Naive thymus-derived CD8-positive, alpha-beta T cell (primary cell): ENCODE measurements around the gene SYNJ1. TPM values are rescaled to one million over a fixed set of nuclear protein-coding genes. Genes with fewer than 3 reads are reported as not detected.

Experiments used
- ATAC-seq, 2 donors: fragments of 150-1000 bp; cut with Tn5 transposase in 1 of 2; sonication (Bioruptor Pico), chemical (Tn5 transposase) in 1 of 2; 1 replicate in 1 of 2; 2 replicates in 1 of 2; pipeline ENCODE4 v1.10.0; 2021; ENCODE audit warnings: mild to moderate bottlenecking in 2 of 2, moderate library complexity in 2 of 2
- POLR2A ChIA-PET: fragments of 350-600 bp; sonication (Branson Sonifier 250); formaldehyde crosslinking; loops from one replicate; lab custom pipeline; 2021; ENCODE audit warnings: antibody characterized with exemption; lab: Charles Lee
- DNase-seq, 10 donors: peaks; one replicate each; pipeline versions ENCODE4 v3.0.0 to v3.0.0-alpha.2; 2020 to 2022
- H3K27ac Mint-ChIP-seq, 10 donors: one replicate each; pipeline ENCODE4 v1.8.0; 2020 to 2022; ENCODE audit warnings: mild to moderate bottlenecking in 10 of 10, mixed read lengths in 10 of 10, moderate library complexity in 4 of 10, inconsistent platforms in 1 of 10
- H3K27me3 Mint-ChIP-seq, 5 donors: one replicate each; pipeline ENCODE4 v1.8.0; 2021 to 2022; ENCODE audit warnings: mixed read lengths in 5 of 5
- H3K36me3 Mint-ChIP-seq, 3 donors: one replicate each; pipeline ENCODE4 v1.8.0; 2020 to 2022; ENCODE audit warnings: mixed read lengths in 3 of 3, mild to moderate bottlenecking in 2 of 3, inconsistent platforms in 1 of 3
- H3K4me1 Mint-ChIP-seq, 4 donors: one replicate each; pipeline ENCODE4 v1.8.0; 2021 to 2022; ENCODE audit warnings: mixed read lengths in 4 of 4
- H3K4me3 Mint-ChIP-seq, 10 donors: one replicate each; pipeline ENCODE4 v1.8.0; 2020 to 2022; ENCODE audit warnings: mild to moderate bottlenecking in 10 of 10, mixed read lengths in 10 of 10, moderate library complexity in 6 of 10, inconsistent platforms in 1 of 10
- H3K9me3 Mint-ChIP-seq, 9 donors: one replicate each; pipeline ENCODE4 v1.8.0; 2020 to 2022; ENCODE audit warnings: mixed read lengths in 9 of 9, mild to moderate bottlenecking in 3 of 9, inconsistent platforms in 1 of 9, moderate library complexity in 1 of 9
- polyA plus RNA-seq, 3 donors: library from polyadenylated mRNA; unstranded; fragments of 300-500 nt; fragmentation: Illumina TruSeq; gene quantifications; one replicate each; pipeline ENCODE4 v1.2.3, GENCODE V29; 2021
- total RNA-seq, 8 experiments: library from RNA in 2 of 8; stranded (reverse) in 2 of 8; gene quantifications; one replicate each; pipeline ENCODE4 v1.2.3 and lab custom pipeline; 2021 to 2026

SYNJ1 gene
- total and polyA plus RNA-seq, 5 experiments from 2014 or later = 2.5 to 20.8 (median 8.0) TPM

DNA sequence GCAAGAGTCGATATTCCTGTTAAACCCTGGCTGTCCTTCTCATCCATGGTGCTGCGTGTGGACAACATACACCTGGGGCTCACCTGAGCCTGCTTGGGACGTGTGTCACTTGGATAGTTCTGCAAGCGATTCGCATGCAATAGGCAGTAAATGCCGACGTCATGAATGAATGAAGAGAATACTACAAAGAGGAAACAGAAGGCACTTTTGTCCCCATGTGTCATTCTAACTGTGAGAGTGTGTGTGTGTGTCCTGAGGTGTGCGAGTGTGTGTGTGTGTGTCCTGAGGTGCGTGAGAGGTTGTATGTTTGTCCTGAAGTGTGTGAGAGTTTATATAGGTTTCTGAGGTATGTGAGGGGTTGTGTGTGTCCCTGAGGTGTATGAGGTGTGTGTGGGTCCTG is 141.8 kb downstream of the SYNJ1 start:
- peaks cover 0 to 3% (median 0%) of the 10 kb centered on the region in 5 donors for H3K27me3 Mint-ChIP-seq
- ATAC-seq (no peak), DNase-seq (no peak)
- POLR2A ChIA-PET = no interaction called here
- no peaks in the 10 kb centered on the region for H3K4me1 Mint-ChIP-seq
- no peaks in the 10 kb centered on the region for H3K9me3 Mint-ChIP-seq
- H3K4me3 Mint-ChIP-seq = no peak overlapping the region
- H3K27ac Mint-ChIP-seq = no peak overlapping the region
- no peaks in the 10 kb centered on the region for H3K36me3 Mint-ChIP-seq

DNA sequence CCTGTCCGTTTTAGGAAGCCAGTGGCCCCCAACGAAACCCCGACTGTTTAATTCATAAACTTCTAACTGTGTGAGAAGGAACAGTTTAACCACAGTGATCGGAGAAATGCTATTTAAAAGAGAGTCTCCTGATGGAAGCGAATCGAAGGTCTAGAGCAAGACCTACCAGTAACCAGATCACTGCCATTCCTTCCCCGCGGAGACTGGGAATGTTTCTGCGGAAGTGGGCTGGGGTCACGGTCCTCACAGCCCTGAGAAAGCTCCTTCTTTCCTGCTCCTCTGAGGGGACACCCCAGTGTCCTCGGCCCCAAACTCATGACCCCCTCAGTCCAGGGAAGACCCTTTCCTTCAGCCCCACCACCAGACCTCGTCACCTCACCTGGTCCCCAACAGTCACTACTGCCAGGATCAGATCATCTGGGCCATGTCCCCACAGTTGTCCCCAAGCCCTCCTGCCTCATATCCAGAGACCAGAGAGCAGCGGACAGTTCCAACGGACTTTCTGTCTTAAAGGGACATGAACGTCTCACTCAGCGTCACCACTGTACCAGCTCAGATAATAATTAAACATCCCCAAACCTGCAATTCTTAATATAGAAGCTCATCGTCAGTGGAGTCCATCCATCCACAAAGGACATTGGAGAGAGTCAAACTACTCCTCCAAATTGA is 142.6 kb downstream of the SYNJ1 start, which contains the start of gene TCP10L:
Gene TCP10L, minus strand, starts transcription at position 482 of the 669 bp plus-strand sequence. CDS start 1,219 bp downstream, outside the sequence.
- H3K27ac Mint-ChIP-seq = no peak within 1 kb of the TSS
- H3K4me3 Mint-ChIP-seq = no peak within 1 kb of the TSS
- DNase-seq (no peak), ATAC-seq (no peak)
- H3K4me1 Mint-ChIP-seq = no peaks in the 10 kb centered on the region
- H3K36me3 Mint-ChIP-seq = no peaks in the 10 kb centered on the region
- no peaks in the 10 kb centered on the region for H3K9me3 Mint-ChIP-seq
- POLR2A ChIA-PET = no interaction called here
- peaks cover 0 to 4% (median 2%) of the 10 kb centered on the region in 5 donors for H3K27me3 Mint-ChIP-seq

DNA sequence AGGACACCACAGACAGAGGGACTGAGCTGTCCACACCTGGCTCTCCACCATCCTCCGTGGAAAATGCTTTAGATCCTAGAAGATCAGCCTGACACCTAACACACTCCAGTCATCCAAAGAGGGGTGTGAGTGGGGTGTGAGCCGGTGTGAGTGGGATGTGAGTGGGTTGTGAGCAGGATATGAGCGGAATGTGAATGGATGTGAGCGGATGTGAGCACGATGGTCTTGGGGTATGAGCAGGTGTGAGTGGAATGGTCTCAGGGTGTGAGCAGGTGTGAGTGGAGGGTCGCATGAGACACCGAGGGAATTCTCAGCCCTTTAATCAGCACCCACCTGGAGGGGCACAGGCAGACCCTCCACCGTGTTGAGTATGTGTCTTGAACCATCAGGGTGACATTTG is 143.3 kb downstream of the SYNJ1 start:
- Mint-ChIP-seq H3K27me3 (peaks cover 0 to 5% (median 2%) of the 10 kb centered on the region in 5 donors), H3K4me3 (no peak overlapping the region), H3K36me3 (no peaks in the 10 kb centered on the region), H3K27ac (no peak overlapping the region), H3K4me1 (no peaks in the 10 kb centered on the region), H3K9me3 (no peaks in the 10 kb centered on the region)
- POLR2A ChIA-PET = no interaction called here
- no peak for ATAC-seq
- DNase-seq = no peak

DNA sequence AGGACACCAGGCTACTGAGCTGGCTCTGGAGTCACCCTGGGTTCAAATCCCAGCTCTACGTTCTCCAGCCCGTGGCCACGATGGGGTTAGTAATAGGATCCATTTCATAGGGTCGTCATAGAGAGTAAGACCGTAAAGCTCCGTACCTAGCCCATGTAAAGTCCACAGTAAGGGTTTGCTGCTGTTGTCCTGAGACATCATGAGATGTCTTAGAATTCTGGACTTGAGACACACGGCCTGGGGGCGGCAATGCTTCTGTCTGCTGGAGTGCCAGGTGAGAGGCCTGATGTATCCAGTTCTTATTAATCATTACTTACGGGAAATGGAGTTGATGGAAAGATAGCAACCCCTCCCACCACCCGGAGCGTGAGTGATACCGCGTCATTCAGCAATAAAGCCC is 146.1 kb downstream of the SYNJ1 start:
- POLR2A ChIA-PET = no interaction called here
- Mint-ChIP-seq H3K4me3 (no peak overlapping the region), H3K36me3 (no peaks in the 10 kb centered on the region), H3K4me1 (peaks cover 0 to 6% (median 0%) of the 10 kb centered on the region in 4 donors), H3K27me3 (peaks cover 0 to 5% (median 2%) of the 10 kb centered on the region in 5 donors), H3K27ac (no peak overlapping the region), H3K9me3 (no peaks in the 10 kb centered on the region)
- DNase-seq (no peak), ATAC-seq (no peak)

DNA sequence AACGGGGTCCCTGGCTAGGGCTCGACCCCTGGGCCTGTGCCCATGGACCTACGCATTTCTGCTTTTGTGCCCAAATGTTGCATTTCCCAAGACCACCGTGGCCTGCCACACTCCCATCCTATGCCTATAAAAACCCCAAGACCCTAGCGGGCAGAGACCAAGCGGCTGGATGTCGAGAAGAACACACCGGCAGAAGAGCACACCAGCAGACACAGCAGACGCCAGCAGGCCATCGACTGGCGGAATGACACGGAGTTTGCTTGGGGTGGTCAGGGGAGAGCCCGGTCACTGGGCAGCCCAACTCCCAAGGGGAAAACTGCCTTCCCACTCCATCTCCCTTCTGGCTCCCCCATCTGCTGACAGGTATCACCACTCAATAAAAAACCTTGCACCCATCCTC is 146.9 kb downstream of the SYNJ1 start:
- H3K27me3 Mint-ChIP-seq = peaks cover 0 to 5% (median 2%) of the 10 kb centered on the region in 5 donors
- no peaks in the 10 kb centered on the region for H3K9me3 Mint-ChIP-seq
- DNase-seq = no peak
- ATAC-seq = no peak
- H3K27ac Mint-ChIP-seq = no peak overlapping the region
- peaks cover 0 to 6% (median 0%) of the 10 kb centered on the region in 4 donors for H3K4me1 Mint-ChIP-seq
- no peak overlapping the region for H3K4me3 Mint-ChIP-seq
- POLR2A ChIA-PET = interaction anchor here (0.6 kb wide), 1 partner anchor 775 kb away, joined by 3 read pairs; no protein-coding TSS in a partner anchor
- no peaks in the 10 kb centered on the region for H3K36me3 Mint-ChIP-seq

Other genes with a start within 250 kb of the SYNJ1 start
- gene TCP10L, start 142.5 kb downstream of the SYNJ1 start, total RNA-seq = under 1 TPM; 0.42 to 0.91 TPM
- under 1 TPM in 2 of 3 donors, not detected in 1; 0.33 to 0.35 TPM for gene TCP10L, start 142.5 kb downstream of the SYNJ1 start, polyA plus RNA-seq
- 10 to 100 TPM; 35.0 to 36.6 TPM for gene CFAP298, start 115.6 kb downstream of the SYNJ1 start, total RNA-seq
- 10 to 100 TPM; 59.4 to 64.2 (median 62.3) TPM for gene CFAP298, start 115.6 kb downstream of the SYNJ1 start, polyA plus RNA-seq
- 10 to 100 TPM; 69.7 to 74.3 TPM for gene PAXBP1, start 43.7 kb upstream of the SYNJ1 start, total RNA-seq
- gene PAXBP1, start 43.7 kb upstream of the SYNJ1 start, polyA plus RNA-seq = 10 to 100 TPM in 1 of 3 donors, 1 to 10 TPM in 2; 6.1 to 12.1 (median 6.2) TPM